Measurements from ENCODE around the gene TSPOAP1. TPM values are rescaled to one million over a fixed set of nuclear protein-coding genes. Genes with fewer than 3 reads are reported as not detected.

The TSPOAP1 gene
- total and polyA plus RNA-seq, 2 of the 13 experiments (the other 11 are each of a cell fraction or from before 2014, with no cell fraction given): not detected

DNA sequence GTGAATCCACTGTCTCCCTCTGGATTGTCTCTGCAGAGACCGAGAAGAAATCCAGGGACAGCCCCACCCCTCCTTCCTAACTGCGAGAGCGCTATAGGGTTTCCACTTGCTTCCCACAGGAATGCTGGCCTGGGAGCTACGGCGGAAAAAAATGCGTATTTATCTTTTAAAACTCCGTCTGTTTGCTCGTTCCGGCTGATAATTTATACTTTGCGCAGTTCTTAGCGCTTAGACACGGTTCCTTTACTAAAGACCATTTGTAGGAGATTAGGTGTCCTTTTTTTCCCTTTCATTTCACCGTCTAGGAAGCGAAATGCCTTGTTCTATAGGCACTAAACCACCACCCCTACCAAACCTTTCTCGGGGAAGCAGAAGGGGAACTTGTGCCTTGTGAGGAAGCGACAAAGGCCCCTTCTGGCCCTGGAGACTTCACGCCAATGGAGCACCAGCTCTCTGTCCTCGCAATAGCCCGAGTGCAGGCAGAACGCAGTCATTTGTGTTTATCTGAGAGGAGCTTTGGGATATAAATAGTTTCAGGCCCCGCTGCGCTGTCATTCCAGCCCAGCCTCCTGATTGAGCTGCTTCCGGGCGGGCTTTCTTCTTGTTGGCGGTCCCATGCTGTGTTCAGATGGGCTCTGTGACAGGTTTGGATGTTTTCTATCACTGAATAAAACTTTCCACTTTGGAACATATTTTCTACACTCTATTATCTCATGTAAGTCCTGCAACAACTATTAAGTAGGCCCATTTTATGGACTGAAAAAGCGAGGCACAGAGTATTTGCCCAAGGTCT is 24.2 kb upstream of the TSPOAP1 start (continued):
- TF ChIP-seq ZNF292 (CRISPR knock-in tag; IDR thresholded peaks at IDR 0.05; ENCODE audit: borderline replicate concordance, low read depth): no peak
- TF ChIP-seq ZNF264 (CRISPR knock-in tag; IDR thresholded peaks at IDR 0.05): 0 out of 2 replicates have a peak, but pooled peaks have one; percentile 13
- TF ChIP-seq ZNF335 (CRISPR knock-in tag; IDR thresholded peaks at IDR 0.05): no peak
- TF ChIP-seq, protein P1, sequence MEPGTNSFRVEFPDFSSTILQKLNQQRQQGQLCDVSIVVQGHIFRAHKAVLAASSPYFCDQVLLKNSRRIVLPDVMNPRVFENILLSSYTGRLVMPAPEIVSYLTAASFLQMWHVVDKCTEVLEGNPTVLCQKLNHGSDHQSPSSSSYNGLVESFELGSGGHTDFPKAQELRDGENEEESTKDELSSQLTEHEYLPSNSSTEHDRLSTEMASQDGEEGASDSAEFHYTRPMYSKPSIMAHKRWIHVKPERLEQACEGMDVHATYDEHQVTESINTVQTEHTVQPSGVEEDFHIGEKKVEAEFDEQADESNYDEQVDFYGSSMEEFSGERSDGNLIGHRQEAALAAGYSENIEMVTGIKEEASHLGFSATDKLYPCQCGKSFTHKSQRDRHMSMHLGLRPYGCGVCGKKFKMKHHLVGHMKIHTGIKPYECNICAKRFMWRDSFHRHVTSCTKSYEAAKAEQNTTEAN (CRISPR knock-in tag; conservative IDR thresholded peaks at IDR 0.05): 0 out of 2 replicates have a peak, but pooled peaks have one; percentile 1
- TF ChIP-seq ZMYM3 (CRISPR knock-in tag; IDR thresholded peaks at IDR 0.05): peak; percentile 89
- 0 out of 2 replicates have a peak, but pooled peaks have one; percentile 4 for TF ChIP-seq NFKBIZ (CRISPR knock-in tag; IDR thresholded peaks at IDR 0.05)
- TF ChIP-seq ZNF256 (CRISPR knock-in tag; conservative IDR thresholded peaks at IDR 0.05): 0 out of 2 replicates have a peak, but pooled peaks have one; percentile 57
- no peak for TF ChIP-seq ZC3H13 (CRISPR knock-in tag; IDR thresholded peaks at IDR 0.05)
- no peak for TF ChIP-seq ZNF597 (CRISPR knock-in tag; IDR thresholded peaks at IDR 0.05)
- TF ChIP-seq ZNF674 (CRISPR knock-in tag; IDR thresholded peaks at IDR 0.05; ENCODE audit: low read depth): no peak
- TF ChIP-seq POLR2AphosphoS5 (IDR thresholded peaks at IDR 0.05; ENCODE audit: low read depth, low read length): no peak
- no peak; the same call in 1 of the 2 replicates for TF ChIP-seq PHF21A (CRISPR knock-in tag; IDR thresholded peaks at IDR 0.05)
- TF ChIP-seq BCL3 (CRISPR knock-in tag; IDR thresholded peaks at IDR 0.05): peak; percentile 42; the same call in 1 of the 2 replicates
- TF ChIP-seq E2F2 (CRISPR knock-in tag; IDR thresholded peaks at IDR 0.05; ENCODE audit: borderline replicate concordance): no peak
- no peak; the same call in 1 of the 2 replicates for TF ChIP-seq CSRNP2 (CRISPR knock-in tag; conservative IDR thresholded peaks at IDR 0.05; ENCODE audit: low read depth)
- no peak for TF ChIP-seq ZNF562 (CRISPR knock-in tag; IDR thresholded peaks at IDR 0.05; ENCODE audit: borderline replicate concordance)

All from HepG2 (cell line).